ENCODE data around the gene MAML2. TPM values are rescaled to one million over a fixed set of nuclear protein-coding genes. Genes with fewer than 3 reads are reported as not detected.

Gene MAML2
- total and polyA plus RNA-seq, 2 experiments from 2014 or later: 2.0 to 7.1 TPM

GRCh38 chr11:96079691-96080090, 263.3 kb downstream of the MAML2 start:
- H3K4me1 ChIP-seq (ENCODE audit: insufficient read depth): peaks cover 40% of the 10 kb centered on the region
- H3K4me1 Mint-ChIP-seq: peaks cover 21% of the 10 kb centered on the region
- no peak overlapping the region for H3K4me3 ChIP-seq
- H3K27ac ChIP-seq (ENCODE audit: low read depth): no peak overlapping the region
- no peak overlapping the region for H3K4me2 ChIP-seq
- no peaks in the 10 kb centered on the region for H4K20me1 ChIP-seq (replicated peaks; ENCODE audit: insufficient read depth)
- DNase-seq (ENCODE audit: low spot score) (no peak), ATAC-seq (no peak)
- H3K9me2 ChIP-seq (ENCODE audit: insufficient read depth): 0 out of 2 replicates have a peak, but pooled peaks cover 4% of the 10 kb centered on the region
- H3K27me3 Mint-ChIP-seq (ENCODE audit: insufficient read depth, low read depth, poor library complexity): peaks cover 4% of the 10 kb centered on the region
- H3K27me3 ChIP-seq (ENCODE audit: insufficient read depth): no peaks in the 10 kb centered on the region
- TF ChIP-seq ZNF114 (CRISPR knock-in tag; IDR thresholded peaks at IDR 0.05) (no peak), ZNF331 (CRISPR knock-in tag; IDR thresholded peaks at IDR 0.05; ENCODE audit: low read depth) (no peak), ETS1 (IDR thresholded peaks at IDR 0.05) (no peak), EZH2phosphoT487 (IDR thresholded peaks at IDR 0.05; ENCODE audit: unreplicated experiment) (no peak), STAT1 (IDR thresholded peaks at IDR 0.05; ENCODE audit: unreplicated experiment) (no peak), EZH2 (IDR thresholded peaks at IDR 0.05; ENCODE audit: low read depth, unreplicated experiment) (no peak), REST (IDR thresholded peaks at IDR 0.05; ENCODE audit: unreplicated experiment) (no peak), ZNF462 (CRISPR knock-in tag; IDR thresholded peaks at IDR 0.05) (no peak), CTCF (conservative IDR thresholded peaks at IDR 0.05; ENCODE audit: low read depth in 2 of 2) (no peak), CREB1 (CRISPR knock-in tag; IDR thresholded peaks at IDR 0.05; ENCODE audit: low read depth) (no peak), POLR2AphosphoS5 (IDR thresholded peaks at IDR 0.05; ENCODE audit: low read depth) (no peak), NANOG (IDR thresholded peaks at IDR 0.05; ENCODE audit: borderline replicate concordance) (no peak), JUNB (IDR thresholded peaks at IDR 0.05; ENCODE audit: unreplicated experiment) (no peak)
- H3K27ac Mint-ChIP-seq: no peak overlapping the region; the same call in 1 of the 2 replicates
- H3K9me3 Mint-ChIP-seq: no peaks in the 10 kb centered on the region
- no peaks in the 10 kb centered on the region for H3K79me2 ChIP-seq (replicated peaks; ENCODE audit: insufficient read depth)
- no peaks in the 10 kb centered on the region for H3F3A ChIP-seq (replicated peaks; ENCODE audit: low read depth)
- H3K4me3 Mint-ChIP-seq: no peak overlapping the region
- no peak overlapping the region for H2AFZ ChIP-seq
- H3K36me3 ChIP-seq (ENCODE audit: insufficient read depth): no peaks in the 10 kb centered on the region
- H3K36me3 Mint-ChIP-seq (ENCODE audit: low read depth): no peaks in the 10 kb centered on the region

Measured in GM23338 (cell line).